Ishikawa (cell line): ENCODE measurements around the gene ADCY7.

Experiments used
- CEBPB ChIP-seq: IDR thresholded peaks from 2 replicates; pipeline ENCODE4 v1.6.1; 2012
- TF ChIP-seq, protein P1 (sequence below): IDR thresholded peaks from 2 replicates; pipeline ENCODE4 v1.6.1; 2012; ENCODE audit warnings: low read depth, mild to moderate bottlenecking

DNA sequence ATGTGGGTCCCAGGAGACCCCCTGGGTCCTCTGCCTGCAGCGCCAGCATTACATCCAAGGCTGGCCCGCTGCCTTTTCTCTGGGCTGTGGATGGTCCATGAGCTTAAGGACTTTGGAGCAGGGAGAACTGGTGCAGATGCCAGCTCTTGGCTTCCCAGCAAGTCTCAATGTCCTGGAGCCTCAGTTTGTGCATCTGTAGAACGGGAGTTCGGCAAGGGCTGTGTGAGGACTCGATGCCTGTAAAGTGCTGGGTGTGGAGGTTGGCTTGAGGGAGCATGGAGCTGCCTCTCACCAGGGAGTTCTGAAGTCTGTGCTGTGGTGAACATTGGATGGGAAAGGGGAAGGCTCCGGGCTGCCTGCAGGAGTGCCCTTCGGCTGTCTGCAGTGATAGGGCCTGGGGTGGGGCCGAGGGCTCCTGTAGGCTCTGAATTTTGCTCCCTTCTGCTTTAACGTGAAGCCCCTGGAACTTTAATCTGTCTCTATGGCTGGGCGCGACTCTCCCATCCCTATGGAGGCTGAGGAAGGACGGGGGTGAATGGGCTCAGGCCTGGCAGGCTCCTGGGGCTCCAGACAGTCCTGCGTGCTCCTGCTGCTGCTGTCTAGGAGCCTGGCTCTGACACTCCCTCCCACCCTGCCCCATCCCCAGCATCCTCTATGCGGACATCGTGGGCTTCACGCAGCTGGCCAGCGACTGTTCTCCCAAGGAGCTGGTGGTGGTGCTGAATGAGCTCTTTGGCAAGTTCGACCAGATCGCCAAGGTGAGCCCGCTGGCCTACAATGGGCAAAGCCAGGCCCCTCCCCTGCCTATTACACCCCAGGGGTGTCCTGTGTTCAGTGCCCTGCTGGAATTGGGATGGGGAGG lies 27.9 kb downstream of the ADCY7 start:
- TF ChIP-seq, protein P1, sequence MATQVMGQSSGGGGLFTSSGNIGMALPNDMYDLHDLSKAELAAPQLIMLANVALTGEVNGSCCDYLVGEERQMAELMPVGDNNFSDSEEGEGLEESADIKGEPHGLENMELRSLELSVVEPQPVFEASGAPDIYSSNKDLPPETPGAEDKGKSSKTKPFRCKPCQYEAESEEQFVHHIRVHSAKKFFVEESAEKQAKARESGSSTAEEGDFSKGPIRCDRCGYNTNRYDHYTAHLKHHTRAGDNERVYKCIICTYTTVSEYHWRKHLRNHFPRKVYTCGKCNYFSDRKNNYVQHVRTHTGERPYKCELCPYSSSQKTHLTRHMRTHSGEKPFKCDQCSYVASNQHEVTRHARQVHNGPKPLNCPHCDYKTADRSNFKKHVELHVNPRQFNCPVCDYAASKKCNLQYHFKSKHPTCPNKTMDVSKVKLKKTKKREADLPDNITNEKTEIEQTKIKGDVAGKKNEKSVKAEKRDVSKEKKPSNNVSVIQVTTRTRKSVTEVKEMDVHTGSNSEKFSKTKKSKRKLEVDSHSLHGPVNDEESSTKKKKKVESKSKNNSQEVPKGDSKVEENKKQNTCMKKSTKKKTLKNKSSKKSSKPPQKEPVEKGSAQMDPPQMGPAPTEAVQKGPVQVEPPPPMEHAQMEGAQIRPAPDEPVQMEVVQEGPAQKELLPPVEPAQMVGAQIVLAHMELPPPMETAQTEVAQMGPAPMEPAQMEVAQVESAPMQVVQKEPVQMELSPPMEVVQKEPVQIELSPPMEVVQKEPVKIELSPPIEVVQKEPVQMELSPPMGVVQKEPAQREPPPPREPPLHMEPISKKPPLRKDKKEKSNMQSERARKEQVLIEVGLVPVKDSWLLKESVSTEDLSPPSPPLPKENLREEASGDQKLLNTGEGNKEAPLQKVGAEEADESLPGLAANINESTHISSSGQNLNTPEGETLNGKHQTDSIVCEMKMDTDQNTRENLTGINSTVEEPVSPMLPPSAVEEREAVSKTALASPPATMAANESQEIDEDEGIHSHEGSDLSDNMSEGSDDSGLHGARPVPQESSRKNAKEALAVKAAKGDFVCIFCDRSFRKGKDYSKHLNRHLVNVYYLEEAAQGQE: no peak
- TF ChIP-seq CEBPB: no peak
